Measurements from ENCODE around the gene NDUFB3. TPM values are rescaled to one million over a fixed set of nuclear protein-coding genes. Genes with fewer than 3 reads are reported as not detected.
"Not testable (repeated sequence)": the region's sequence is repeated elsewhere in the genome, so short reads cannot be mapped to it uniquely, and the experiment has no call there.

The NDUFB3 gene
- total RNA-seq, 2 donors from 2014 or later, result 325 to 342 TPM

GRCh38 chr2:201073071-201073470, 1.3 kb downstream of the NDUFB3 start:
- ATAC-seq (no peak), DNase-seq (no peak)
- intact Hi-C loops (cut with DNase I), result loop anchor here (5.0 to 10.0 kb wide), 4 partner anchors 44 to 111 kb away; partner anchors contain the start of genes CFLAR (in 1 of the 2) and ORC2 (in 1 of the 2)

GRCh38 chr2:201074996-201075395, 3.2 kb downstream of the NDUFB3 start:
- ATAC-seq (no peak), DNase-seq (no peak)
- intact Hi-C loops (cut with DNase I), result loop anchor here (5.0 to 10.0 kb wide), 4 partner anchors 42 to 113 kb away; partner anchors contain the start of genes CFLAR (in 1 of the 2) and ORC2 (in 1 of the 2)

GRCh38 chr2:201084863-201085262, 13.1 kb downstream of the NDUFB3 start:
- DNase-seq, result no peak
- no peak for ATAC-seq
- intact Hi-C loops (cut with DNase I), result no loop called here

- no peak for DNase-seq
- intact Hi-C loops (cut with DNase I), result no loop called here
- no peak for ATAC-seq
Observed at GRCh38 chr2:201090574-201090973, 18.8 kb downstream of the NDUFB3 start.

GRCh38 chr2:201093573-201093972, 21.8 kb downstream of the NDUFB3 start:
- ATAC-seq (no peak), DNase-seq (no peak)
- intact Hi-C loops (cut with DNase I), result no loop called here

- DNase-seq (no peak), ATAC-seq (no peak)
- intact Hi-C loops (cut with DNase I), result no loop called here
Observed at GRCh38 chr2:201100497-201100896, 28.7 kb downstream of the NDUFB3 start.

GRCh38 chr2:201105759-201106158, 34.0 kb downstream of the NDUFB3 start:
- no peak for ATAC-seq
- DNase-seq, result no peak
- intact Hi-C loops (cut with DNase I), result no loop called here

GRCh38 chr2:201107624-201108023, 35.8 kb downstream of the NDUFB3 start:
- no peak for ATAC-seq
- DNase-seq, result no peak
- intact Hi-C loops (cut with DNase I), result no loop called here

GRCh38 chr2:201108341-201108740, 36.5 kb downstream of the NDUFB3 start:
- DNase-seq, result no peak
- no peak for ATAC-seq

GRCh38 chr2:201109186-201109585, 37.4 kb downstream of the NDUFB3 start:
- DNase-seq (no peak), ATAC-seq (no peak)
- intact Hi-C loops (cut with DNase I), result no loop called here

More at GRCh38 chr2:201108341-201108740, 36.5 kb downstream of the NDUFB3 start:
- intact Hi-C loops (cut with DNase I), result no loop called here

- no peak for DNase-seq
- intact Hi-C loops (cut with DNase I), result loop anchor here in 1 of 2 donors (10.0 kb wide), 1 partner anchor 54 kb away; no protein-coding TSS in a partner anchor
- ATAC-seq, result no peak
Observed at GRCh38 chr2:201110615-201111014, 38.8 kb downstream of the NDUFB3 start.

GRCh38 chr2:201111096-201111495, 39.3 kb downstream of the NDUFB3 start:
- DNase-seq, result no peak
- intact Hi-C loops (cut with DNase I), result loop anchor here in 1 of 2 donors (10.0 kb wide), 1 partner anchor 54 kb away; no protein-coding TSS in a partner anchor
- no peak for ATAC-seq

GRCh38 chr2:201114350-201114749, 42.5 kb downstream of the NDUFB3 start:
- no peak for ATAC-seq
- DNase-seq, result no peak
- intact Hi-C loops (cut with DNase I), result loop anchor here in 1 of 2 donors (10.0 kb wide), 1 partner anchor 50 kb away; no protein-coding TSS in a partner anchor

- no peak for DNase-seq
- no peak for ATAC-seq
- intact Hi-C loops (cut with DNase I), result loop anchor here (5.0 to 10.0 kb wide), 3 partner anchors 42 to 50 kb away; partner anchors contain the start of genes HYCC2 (in 1 of the 2) and NDUFB3 (in 1 of the 2)
Observed at GRCh38 chr2:201114846-201115245, 43.0 kb downstream of the NDUFB3 start.

- ATAC-seq (peak; percentile 51 to 61), DNase-seq (peak; percentile 84)
- intact Hi-C loops (cut with DNase I), result loop anchor here (5.0 to 10.0 kb wide), 3 partner anchors 41 to 48 kb away; partner anchors contain the start of genes HYCC2 (in 1 of the 2) and NDUFB3 (in 1 of the 2)
Observed at GRCh38 chr2:201116115-201116958, 44.5 kb downstream of the NDUFB3 start, which contains the start of gene CFLAR. TSS of gene CFLAR (plus strand) at chr2:201116164. CDS start at chr2:201129866, 13,702 bp downstream.

- peak; percentile 41 to 45 for ATAC-seq
- intact Hi-C loops (cut with DNase I), result loop anchor here (5.0 to 10.0 kb wide), 3 partner anchors 40 to 48 kb away; partner anchors contain the start of genes HYCC2 (in 1 of the 2) and NDUFB3 (in 1 of the 2)
- DNase-seq, result peak; percentile 82
Observed at GRCh38 chr2:201116959-201117734, 45.3 kb downstream of the NDUFB3 start.

GRCh38 chr2:201117735-201118094, 45.9 kb downstream of the NDUFB3 start:
- ATAC-seq, result peak in 1 of 2 donors; percentile 2
- not testable (repeated sequence) for DNase-seq
- intact Hi-C loops (cut with DNase I), result loop anchor here (5.0 to 10.0 kb wide), 3 partner anchors 40 to 47 kb away; partner anchors contain the start of genes HYCC2 (in 1 of the 2) and NDUFB3 (in 1 of the 2)

GRCh38 chr2:201118121-201118960, 46.5 kb downstream of the NDUFB3 start:
- intact Hi-C loops (cut with DNase I), result loop anchor here (5.0 to 10.0 kb wide), 3 partner anchors 39 to 46 kb away; partner anchors contain the start of genes HYCC2 (in 1 of the 2) and NDUFB3 (in 1 of the 2)
- peak; percentile 46 to 53 for ATAC-seq

More at GRCh38 chr2:201118121-201118960, 46.5 kb downstream of the NDUFB3 start:
- DNase-seq, result peak; percentile 92
